GM21390 (cell line): Measurements from ENCODE around the gene SEMA6D.

Experiments used
- ATAC-seq: cut with Tn5 transposase; IDR thresholded peaks from one replicate; pipeline ENCODE4 v1.9.1; 2021; ENCODE audit not compliant: unreplicated experiment

SEMA6D gene, protein sequence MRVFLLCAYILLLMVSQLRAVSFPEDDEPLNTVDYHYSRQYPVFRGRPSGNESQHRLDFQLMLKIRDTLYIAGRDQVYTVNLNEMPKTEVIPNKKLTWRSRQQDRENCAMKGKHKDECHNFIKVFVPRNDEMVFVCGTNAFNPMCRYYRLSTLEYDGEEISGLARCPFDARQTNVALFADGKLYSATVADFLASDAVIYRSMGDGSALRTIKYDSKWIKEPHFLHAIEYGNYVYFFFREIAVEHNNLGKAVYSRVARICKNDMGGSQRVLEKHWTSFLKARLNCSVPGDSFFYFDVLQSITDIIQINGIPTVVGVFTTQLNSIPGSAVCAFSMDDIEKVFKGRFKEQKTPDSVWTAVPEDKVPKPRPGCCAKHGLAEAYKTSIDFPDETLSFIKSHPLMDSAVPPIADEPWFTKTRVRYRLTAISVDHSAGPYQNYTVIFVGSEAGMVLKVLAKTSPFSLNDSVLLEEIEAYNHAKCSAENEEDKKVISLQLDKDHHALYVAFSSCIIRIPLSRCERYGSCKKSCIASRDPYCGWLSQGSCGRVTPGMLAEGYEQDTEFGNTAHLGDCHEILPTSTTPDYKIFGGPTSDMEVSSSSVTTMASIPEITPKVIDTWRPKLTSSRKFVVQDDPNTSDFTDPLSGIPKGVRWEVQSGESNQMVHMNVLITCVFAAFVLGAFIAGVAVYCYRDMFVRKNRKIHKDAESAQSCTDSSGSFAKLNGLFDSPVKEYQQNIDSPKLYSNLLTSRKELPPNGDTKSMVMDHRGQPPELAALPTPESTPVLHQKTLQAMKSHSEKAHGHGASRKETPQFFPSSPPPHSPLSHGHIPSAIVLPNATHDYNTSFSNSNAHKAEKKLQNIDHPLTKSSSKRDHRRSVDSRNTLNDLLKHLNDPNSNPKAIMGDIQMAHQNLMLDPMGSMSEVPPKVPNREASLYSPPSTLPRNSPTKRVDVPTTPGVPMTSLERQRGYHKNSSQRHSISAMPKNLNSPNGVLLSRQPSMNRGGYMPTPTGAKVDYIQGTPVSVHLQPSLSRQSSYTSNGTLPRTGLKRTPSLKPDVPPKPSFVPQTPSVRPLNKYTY

DNA sequence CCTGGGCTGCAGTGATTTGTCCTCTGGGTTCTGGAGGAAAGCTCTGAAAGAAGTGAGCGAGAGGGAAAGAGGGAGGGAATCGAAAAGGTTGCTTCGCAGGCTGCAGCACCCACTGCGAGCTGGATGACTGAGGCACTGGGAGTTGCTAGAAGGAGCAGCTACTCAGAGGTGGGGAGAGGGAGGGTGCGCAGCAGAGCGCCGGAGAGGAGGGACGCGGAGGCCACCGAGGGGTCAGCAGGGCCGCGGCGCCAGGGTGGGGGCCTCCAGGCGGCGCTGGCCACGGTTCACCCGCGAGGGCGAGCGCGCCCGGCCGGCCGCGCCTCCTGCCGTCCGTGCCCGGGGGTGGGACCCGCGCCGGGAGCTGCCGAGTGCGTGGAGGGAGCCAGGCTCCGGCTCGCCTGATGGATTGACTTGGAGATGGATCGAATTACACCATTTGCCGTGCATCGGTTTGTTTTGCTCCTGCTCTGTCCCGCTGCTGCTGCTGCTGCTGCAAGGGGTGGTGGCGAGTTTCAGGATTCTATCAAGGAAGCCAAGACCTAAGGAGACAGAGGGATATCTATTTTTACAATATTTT, at the start of gene SEMA6D:
Gene SEMA6D (plus strand): TSS at position 470 of the 577 bp plus-strand sequence. CDS start 42,294 bp downstream, outside the sequence.
- no peak for ATAC-seq

DNA sequence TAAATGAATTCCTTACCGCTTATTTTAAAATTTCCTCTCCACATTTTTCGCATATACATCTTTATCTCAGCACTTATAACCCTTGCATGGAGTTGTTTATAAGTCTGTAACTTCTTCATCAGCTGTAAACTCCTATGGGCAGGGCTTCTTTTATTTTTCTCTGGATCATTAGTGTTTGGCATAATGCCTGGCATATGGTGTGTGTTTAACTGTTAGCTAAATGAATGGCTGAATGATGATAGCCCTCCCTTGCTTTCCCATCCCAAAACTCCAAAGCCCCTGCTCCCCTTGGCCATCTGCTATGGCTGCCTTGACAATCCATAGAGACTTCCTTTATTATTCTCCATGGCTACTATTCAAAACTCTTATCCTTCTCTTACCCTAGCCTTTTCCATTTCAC, 48.1 kb upstream of the SEMA6D start:
- no peak for ATAC-seq

DNA sequence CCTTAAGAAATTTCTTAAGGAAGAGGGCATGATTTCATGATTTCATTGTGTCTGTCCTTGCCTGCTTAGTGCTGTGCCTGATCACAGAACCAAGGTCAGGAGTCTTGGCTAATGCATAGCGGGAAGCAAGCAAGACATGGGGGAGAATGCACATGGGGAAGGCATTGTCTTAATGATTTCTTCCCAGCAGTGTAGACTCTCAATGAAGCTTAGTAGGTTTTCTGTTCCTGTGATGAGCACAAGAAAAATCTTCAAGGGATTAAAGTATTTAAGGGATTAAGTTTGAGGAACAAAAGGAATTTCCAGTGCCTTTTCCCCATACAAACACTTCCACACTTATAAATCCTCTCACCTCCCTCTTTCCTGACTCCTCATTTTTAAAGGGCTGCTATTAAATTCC, 46.9 kb upstream of the SEMA6D start:
- no peak for ATAC-seq

DNA sequence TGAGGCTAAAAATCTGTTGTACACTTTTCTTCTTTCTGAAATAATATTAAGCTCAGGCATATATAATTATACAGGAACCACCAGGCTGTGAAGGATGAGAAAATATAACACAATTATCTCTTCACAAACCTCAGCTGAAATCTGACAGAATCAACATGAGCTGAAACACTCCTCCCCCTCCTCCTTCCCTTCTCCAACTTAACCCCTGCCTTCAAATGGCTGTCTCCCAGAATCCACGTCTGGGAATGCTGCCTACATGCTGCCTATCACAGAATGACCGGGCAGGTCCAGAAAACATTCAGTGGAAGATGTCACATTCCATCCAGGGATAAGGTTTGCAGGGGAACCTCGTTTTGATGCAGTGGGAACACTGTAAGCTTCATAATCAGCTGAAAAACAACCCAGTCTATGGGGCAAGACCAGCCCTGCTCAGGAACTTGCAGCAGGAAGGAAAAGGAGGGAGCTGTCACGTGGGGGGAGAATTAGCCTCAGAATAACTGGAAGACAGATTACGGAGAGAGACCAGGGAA, 44.0 kb upstream of the SEMA6D start:
- ATAC-seq, result no peak

DNA sequence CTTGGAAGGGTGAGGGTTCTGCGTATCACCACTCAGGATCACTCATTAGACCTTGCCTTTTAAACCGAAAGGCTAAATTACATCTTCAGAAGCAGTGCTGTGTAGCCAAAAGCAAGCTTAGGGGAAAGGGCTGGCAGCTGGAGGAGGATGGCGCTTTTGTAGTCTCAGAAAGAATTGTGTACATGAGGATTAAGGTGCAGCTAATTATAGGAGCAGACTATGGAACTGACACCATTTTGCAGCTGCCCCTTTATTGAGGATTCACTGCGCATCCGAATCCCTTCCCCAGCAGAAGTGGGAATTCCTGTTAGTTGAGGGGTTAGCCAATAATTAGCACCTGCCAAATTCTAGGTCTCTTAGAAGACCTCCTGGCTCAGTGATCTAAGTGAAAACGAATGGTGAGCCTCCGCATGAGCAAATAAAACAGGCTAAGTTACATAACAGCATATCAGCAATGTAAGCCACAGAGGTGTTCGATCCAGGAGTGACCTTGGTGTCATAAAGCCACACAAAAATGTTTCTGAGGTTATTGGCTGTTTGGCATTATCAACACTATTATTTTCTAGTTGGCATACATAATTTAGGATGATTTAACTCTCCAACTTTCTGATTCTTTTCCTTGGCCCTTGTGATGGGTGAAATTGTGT, 42.6 kb upstream of the SEMA6D start:
- no peak for ATAC-seq

DNA sequence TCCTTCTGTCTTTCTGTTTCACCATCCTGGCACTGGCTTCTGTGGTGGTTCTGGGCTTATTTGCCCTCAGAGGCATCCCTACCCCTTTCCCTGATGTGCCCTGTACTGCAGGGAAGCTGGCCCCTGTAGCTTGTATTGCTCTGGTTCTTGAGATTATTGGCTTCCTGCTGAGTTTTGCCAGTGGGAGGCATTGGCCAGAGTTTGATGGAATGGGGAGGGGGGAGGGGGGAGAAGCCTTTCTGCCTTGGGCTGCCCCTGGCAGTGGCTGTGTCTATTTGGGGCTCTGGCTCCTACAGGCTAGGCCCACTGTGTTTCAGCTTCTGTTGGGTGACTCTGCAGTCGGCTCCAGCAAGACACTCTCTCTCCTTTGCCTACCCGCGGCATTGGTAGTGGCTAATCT, 41.6 kb upstream of the SEMA6D start:
- no peak for ATAC-seq

DNA sequence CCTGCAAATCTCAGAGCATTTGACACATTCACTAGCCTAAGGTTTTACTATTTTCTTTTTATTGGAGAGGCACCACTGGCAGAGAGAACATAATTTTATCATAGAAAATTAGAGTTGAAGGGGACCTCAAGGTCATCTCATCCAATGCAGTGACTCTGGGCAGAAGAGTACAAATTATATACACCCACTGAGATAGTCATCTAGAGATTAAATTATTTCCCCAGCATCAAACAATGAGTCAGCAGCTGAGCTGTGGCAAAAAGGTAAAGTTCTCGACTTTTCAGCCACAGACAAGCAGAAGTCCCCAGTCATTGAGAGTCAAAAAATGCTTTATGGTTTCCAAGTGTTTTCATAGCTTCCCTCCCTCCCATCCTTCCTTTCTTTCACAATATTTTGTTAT, 39.3 kb upstream of the SEMA6D start:
- no peak for ATAC-seq

DNA sequence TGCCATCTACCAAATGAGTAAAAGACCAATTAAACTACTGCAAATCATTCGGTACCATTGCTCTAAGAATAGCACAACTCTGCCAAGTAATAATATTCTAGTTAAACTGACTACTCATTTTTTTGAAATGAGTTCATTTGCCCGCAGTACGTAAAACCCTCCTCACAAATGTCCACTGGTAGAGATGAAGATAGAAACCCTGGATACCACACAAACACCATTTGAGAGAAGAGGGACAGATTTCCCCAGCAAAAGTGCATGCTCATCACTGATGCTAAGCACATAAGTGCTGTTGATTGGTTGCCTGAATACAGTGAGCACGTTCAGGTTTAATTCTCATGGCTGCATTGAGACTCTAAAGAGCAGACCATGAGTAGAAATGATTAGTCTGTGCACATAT, 34.6 kb upstream of the SEMA6D start:
- ATAC-seq, result no peak

DNA sequence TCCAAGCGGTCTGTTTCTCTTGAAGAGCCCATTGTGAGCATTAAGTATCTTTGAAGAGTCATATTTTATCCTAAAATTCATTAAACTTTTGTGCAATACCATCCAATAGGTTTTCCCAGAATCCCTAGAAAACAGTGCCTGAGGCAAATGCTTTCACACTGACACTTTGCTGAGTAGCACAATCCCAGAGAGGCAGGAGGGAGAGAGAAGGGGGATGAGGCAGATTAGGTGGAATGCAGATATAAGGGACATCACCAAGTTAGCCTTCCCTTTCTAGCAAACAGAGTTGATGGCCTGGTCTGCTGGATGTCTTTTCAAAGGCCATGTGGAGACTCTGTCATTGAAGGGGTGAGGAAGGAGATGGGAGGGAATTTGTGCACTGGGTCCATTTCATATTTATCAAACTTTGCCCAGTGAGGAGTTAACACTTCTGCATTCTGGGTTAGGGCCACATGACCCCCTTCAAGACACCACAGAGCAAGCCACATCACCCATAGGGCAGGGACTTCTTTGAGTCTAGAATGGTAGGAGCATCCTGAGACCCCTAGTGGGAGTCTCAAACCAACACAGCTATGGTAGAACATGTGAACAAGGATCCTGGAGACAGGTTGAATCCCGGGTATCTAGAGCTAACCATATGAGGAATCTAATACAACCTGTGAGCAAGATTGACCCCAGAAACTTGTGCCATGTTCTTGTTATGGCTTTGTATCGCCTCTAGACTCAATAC, 32.0 kb upstream of the SEMA6D start:
- ATAC-seq, result no peak

DNA sequence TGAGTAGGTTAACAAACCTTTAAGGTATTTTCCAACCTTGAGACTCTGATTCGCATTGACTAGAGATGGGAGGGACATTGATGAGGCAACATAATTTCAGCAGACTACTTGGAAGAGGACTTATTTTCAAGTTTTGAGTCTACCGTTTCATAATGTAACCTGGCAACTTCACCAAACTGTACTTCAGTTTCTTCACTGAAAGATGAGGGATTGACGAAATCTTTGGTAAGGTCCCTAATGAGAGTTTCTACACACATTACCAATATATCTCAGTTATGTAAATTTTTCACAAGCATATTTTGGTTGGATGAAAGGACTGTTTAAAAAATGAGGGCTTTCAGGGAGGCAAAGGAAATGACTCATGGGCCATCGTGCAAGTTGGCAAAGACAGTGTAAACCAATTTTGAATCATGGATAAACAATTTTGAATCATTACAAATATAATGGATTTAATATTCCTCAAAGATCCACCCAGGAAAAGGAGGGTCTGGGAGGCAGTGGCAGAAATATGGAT, 28.7 kb upstream of the SEMA6D start:
- ATAC-seq, result no peak

DNA sequence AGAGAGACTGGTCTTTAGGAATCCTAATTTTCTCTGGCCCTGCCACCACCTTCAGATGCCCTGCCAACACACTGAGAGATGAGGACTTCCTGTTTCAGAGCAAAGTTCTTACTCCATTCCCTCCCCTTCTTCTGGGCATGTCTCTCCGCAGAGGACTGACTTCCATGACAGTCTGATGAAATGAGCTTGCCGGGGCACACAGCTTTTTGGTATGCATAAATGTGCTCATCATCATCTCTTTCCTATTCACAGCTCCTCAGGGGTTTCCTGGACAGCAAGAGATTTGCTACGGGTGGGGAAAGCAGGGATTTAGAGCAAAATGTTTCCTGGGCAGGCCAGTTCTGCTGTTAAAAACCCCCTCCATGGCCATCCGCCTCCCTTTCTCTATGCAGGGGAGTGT, 27.6 kb upstream of the SEMA6D start:
- no peak for ATAC-seq

DNA sequence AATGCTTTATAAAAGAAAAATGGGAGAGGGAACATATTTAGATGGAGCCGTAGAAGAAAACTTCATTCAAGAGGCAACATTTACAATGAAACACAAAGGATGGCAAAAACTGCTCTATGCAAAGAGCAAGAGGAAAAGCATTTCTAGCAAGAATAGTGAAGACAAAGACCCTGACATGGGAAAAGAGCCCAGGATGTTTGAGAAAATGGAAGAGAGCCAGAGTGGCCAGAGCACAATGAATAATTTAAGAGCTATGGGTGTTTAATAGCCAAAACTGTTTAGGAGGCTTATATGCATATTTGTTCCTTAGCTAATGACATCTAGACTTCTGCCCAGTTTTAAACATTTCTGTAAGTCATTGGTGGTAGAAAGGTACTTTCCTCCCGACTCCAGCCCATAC, 25.4 kb upstream of the SEMA6D start:
- ATAC-seq, result no peak

DNA sequence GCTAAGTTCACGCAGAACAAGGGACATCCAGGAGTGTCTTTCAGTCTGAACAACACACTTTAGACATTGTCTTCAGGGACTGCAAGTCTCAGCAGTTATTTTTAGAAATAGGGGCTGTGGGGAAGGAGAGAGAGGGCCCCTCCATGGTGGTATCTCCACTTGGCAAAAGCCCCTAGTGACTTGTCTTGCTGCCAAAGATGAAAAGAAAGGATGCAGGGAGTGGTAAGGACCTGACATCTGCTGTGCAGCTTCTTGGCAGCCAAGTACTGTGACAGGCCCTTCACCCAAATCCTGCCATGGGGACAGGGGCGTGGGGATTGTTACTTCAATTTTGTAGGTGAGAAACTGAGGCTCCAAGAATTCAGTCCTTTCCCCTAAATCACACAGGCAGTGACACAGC, 21.0 kb upstream of the SEMA6D start:
- ATAC-seq, result no peak

DNA sequence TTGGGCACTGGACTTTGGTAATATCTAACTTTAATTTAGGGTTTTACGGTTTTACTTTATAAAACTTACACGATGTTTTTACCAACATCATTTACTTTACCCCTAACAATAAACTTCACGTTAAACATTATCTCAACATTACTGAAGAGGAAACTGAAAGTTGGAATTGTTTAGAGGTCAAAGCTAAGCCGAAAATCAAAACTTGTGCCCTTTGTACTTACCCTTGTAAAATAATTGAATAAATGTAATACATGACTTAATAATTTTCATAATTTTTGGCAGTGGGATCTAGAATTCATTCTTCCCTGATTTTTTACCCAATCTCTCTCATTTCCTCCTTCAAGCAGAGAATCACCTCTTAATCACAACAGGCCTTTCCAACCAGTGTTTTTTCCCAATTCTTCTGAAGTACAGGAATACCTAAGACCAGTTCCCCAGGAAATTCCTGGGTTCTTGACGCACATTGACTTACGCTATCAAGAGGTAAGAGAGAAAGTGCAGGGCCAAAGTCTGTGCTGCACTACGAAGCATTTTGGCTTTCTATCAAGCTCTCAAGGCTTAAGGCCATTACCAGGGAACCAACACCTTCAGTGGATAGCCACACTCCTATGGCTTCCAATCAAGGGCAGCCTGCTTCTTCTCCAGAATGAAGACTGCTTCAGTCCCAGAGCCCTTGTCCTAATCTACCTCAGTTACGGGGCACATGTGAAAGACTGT, 11.9 kb upstream of the SEMA6D start:
- ATAC-seq, result no peak

DNA sequence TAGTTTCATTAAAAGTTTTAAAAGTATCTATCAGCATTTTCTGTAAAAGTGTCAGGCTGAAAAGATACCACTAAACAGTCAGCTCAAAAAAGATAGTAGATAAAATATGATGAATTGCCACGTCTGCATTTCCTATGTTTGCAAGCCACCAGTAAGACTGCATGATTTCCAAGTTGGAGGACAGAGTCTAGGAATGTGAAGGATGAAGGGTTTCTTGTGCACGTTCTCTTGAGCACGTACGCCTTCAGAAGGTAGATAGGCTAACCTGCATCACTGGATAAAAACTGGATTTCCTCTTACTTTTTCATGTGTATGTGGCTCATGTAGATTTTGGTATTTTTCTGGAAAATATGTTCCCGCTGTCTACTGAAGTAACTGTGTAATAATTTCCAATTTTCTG, 9.9 kb upstream of the SEMA6D start:
- no peak for ATAC-seq

DNA sequence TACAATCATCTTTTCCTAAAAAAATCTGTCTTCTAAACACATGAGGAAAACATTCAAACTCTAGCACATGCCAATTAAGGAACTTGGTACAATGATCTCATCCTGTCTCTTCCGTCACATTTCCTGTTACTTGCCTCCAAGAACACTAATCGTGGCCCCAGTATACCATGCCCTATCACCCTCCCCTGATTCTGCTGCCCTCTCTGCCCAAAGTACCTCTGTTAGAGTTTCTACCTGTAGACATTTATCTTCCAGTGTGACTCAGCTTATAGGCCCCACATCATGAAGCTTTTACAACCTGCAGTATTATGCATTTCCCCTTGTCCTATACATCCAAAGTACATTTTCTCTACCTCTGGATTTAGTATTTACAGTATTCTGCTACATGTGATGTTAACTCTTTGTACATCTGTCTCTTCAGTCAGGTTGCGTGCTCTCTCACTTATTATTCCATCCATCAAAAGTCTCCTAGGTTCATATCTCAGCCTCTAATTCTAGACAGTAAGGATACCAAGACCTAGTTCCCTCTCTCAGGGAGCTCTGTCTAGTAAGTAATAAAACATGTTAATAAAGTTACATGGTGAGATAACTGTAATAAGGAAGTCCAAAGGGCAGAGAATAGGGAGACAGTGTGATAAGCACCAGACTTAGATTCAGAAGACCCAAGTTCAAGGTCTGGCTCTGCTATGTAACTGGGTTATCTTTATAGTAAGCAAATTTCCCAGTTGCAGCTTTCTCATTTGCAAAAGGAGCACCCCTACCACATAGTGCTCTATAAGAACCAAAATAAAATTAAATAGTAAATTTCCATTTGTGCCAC, 8.9 kb upstream of the SEMA6D start:
- no peak for ATAC-seq

DNA sequence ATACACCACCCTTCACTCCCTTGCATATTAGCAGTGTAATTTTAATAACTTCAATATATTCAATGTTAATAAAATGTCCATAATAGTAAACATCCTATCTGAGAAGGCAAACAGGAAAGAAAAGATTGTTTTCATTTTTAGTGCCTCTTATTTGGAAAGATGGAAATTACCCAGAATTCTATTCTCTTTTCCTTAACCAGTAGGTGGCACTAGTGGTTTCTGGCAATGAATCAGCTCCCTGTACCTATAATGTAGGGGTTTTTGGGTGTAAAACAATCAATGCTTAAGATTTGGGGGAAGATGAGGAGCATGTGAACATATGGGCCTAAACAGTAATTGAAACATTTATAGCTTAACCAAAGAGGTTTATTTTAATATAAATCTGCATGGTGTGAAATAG, 5.7 kb upstream of the SEMA6D start:
- no peak for ATAC-seq

DNA sequence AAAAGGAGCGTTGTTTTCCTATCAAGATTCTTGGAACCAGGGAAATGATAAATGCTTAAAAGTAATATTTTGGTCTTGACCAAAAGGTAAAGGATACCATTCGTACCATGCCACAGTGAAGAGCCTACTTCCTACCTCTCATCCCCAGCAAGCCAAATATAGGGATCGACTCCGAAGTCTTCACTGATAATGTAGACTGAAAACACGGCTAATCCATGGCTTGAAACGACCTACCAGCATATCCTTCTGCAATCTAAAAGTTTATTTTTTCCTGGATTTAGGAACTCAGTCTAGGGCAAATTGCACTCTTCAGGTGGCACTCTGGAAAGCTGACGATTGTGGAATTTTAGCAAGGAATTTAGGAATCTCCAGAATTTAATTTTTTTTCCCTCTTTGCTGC, 1.9 kb upstream of the SEMA6D start:
- ATAC-seq, result no peak
